Right atrium auricular region (tissue), 2 donors: ENCODE data around the gene IL32. TPM values are rescaled to one million over a fixed set of nuclear protein-coding genes. Genes with fewer than 3 reads are reported as not detected.

Experiments
- DNase-seq: peaks from one replicate; pipeline ENCODE4 v3.0.0-alpha.2; 2019; ENCODE audit warnings: low spot score
- H3K27ac ChIP-seq, 2 donors: fragments of 200-600 bp; sonication (generic); 1 replicate in 1 of 2; 2 replicates in 1 of 2; pipeline ENCODE4 v1.5.1; 2016 to 2019
- H3K27me3 ChIP-seq, 2 donors: fragments of 200-600 bp; sonication (generic); one replicate each; pipeline versions ENCODE4 v1.5.1 to v1.6.0; 2017 to 2019
- H3K36me3 ChIP-seq: fragments of 200-600 bp; sonication (generic); one replicate; pipeline ENCODE4 v1.5.1; 2016
- H3K4me1 ChIP-seq, 2 donors: fragments of 200-600 bp; sonication (generic); one replicate each; pipeline versions ENCODE4 v1.5.1 to v1.6.0; 2017 to 2019
- H3K4me3 ChIP-seq, 2 donors: fragments of 200-600 bp; sonication (generic); 1 replicate in 1 of 2; 2 replicates in 1 of 2; pipeline ENCODE4 v1.5.1; 2017 to 2019; ENCODE audit warnings: mild to moderate bottlenecking in 1 of 2, moderate library complexity in 1 of 2
- H3K9me3 ChIP-seq, 2 donors: fragments of 200-600 bp; sonication (generic); one replicate each; pipeline ENCODE4 v1.5.1; 2019
- CTCF ChIP-seq, 2 donors: fragments of 200-600 bp; sonication (generic); IDR thresholded peaks; one replicate each; pipeline ENCODE4 v1.5.1; 2019; ENCODE audit warnings: antibody characterized with exemption in 2 of 2
- total RNA-seq, 2 donors: library from RNA; depleted of rRNA; stranded (reverse); fragments of >200 nt; gene quantifications; one replicate each; pipeline ENCODE4 v1.1.0, GENCODE V29; 2016

IL32 gene
- total RNA-seq, 2 donors from 2014 or later, result 52.9 to 56.0 TPM

GRCh38 chr16:3118204-3118790 lies 52.9 kb downstream of the IL32 start:
- Histone ChIP-seq H3K36me3 (peaks cover 37% of the 10 kb centered on the region), H3K4me1 (peaks cover 0 to 11% of the 10 kb centered on the region in 2 donors), H3K9me3 (no peaks in the 10 kb centered on the region), H3K27ac (no peak overlapping the region), H3K4me3 (no peak overlapping the region), H3K27me3 (no peaks in the 10 kb centered on the region)
- no peak for DNase-seq
- TF ChIP-seq CTCF (IDR thresholded peaks at IDR 0.05), result no peak

DNA sequence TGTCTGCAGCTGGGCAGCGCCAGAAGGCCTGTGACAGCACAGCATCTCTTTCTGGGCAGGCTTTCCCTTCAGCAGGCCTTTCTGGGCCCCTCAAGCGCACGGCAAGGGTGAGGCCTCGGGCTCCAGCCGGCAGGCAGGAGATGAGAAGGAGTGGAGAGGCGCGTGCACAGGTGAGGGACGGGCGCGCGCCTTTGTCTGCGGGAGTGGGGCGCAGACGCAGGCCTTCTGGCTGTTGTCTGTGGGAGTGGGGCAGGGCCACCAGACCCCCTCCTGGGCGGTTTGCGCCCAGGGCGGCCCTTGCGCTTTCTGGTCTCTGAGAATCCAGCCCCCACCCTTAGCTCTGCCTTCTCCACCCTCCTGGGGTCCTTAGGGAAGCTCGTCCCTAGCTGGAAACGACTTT lies 53.4 kb downstream of the IL32 start:
- H3K4me3 ChIP-seq, result no peak overlapping the region
- H3K27me3 ChIP-seq, result no peaks in the 10 kb centered on the region
- H3K36me3 ChIP-seq, result peaks cover 37% of the 10 kb centered on the region
- no peak for DNase-seq
- H3K4me1 ChIP-seq, result peaks cover 0 to 11% of the 10 kb centered on the region in 2 donors
- H3K27ac ChIP-seq, result no peak overlapping the region
- no peak for TF ChIP-seq CTCF (IDR thresholded peaks at IDR 0.05)
- H3K9me3 ChIP-seq, result no peaks in the 10 kb centered on the region

Other genes starting within 250 kb of the IL32 start
- not detected for gene PRSS21, start 248.4 kb upstream of the IL32 start, total RNA-seq
- under 1 TPM in 1 of 2 donors, not detected in 1; 0.79 TPM for gene ZG16B, start 235.3 kb upstream of the IL32 start, total RNA-seq
- not detected for gene PRSS22, start 207.5 kb upstream of the IL32 start, total RNA-seq
- gene FLYWCH2, start 182.4 kb upstream of the IL32 start, total RNA-seq, result 10 to 100 TPM; 48.2 to 57.9 TPM
- 10 to 100 TPM; 31.5 to 37.8 TPM for gene FLYWCH1, start 153.7 kb upstream of the IL32 start, total RNA-seq
- gene KREMEN2, start 101.4 kb upstream of the IL32 start, total RNA-seq, result not detected
- 1 to 10 TPM; 4.7 to 5.9 TPM for gene PAQR4, start 96.3 kb upstream of the IL32 start, total RNA-seq
- gene PKMYT1, start 85.2 kb upstream of the IL32 start, total RNA-seq, result under 1 TPM; 0.52 to 0.98 TPM
- gene CLDN9, start 52.7 kb upstream of the IL32 start, total RNA-seq, result under 1 TPM in 1 of 2 donors, not detected in 1; 0.39 TPM
- not detected for gene CLDN6, start 47.5 kb upstream of the IL32 start, total RNA-seq
- 100 to 1,000 TPM in 1 of 2 donors, 10 to 100 TPM in 1; 36.8 to 280 TPM for gene TNFRSF12A, start 45.3 kb upstream of the IL32 start, total RNA-seq
- gene HCFC1R1, start 41.7 kb upstream of the IL32 start, total RNA-seq, result 10 to 100 TPM; 22.5 to 33.1 TPM
- gene THOC6, start 41.6 kb upstream of the IL32 start, total RNA-seq, result 10 to 100 TPM in 1 of 2 donors, 1 to 10 TPM in 1; 7.4 to 12.6 TPM
- under 1 TPM in 1 of 2 donors, not detected in 1; 0.28 TPM for gene BICDL2, start 28.7 kb upstream of the IL32 start, total RNA-seq
- gene MMP25, start 19.1 kb upstream of the IL32 start, total RNA-seq, result 1 to 10 TPM in 1 of 2 donors, under 1 TPM in 1; 0.30 to 1.7 TPM
- not detected for gene ZSCAN10, start 33.7 kb downstream of the IL32 start, total RNA-seq
- gene ZNF205, start 46.9 kb downstream of the IL32 start, total RNA-seq, result 10 to 100 TPM; 10.5 to 12.4 TPM
- 1 to 10 TPM; 7.3 to 7.9 TPM for gene ZNF213, start 69.4 kb downstream of the IL32 start, total RNA-seq
- not detected for gene OR1F1, start 122.6 kb downstream of the IL32 start, total RNA-seq
- gene ZNF200, start 169.5 kb downstream of the IL32 start, total RNA-seq, result 1 to 10 TPM; 3.2 to 4.9 TPM
- 1 to 10 TPM in 1 of 2 donors, under 1 TPM in 1; 0.82 to 2.2 TPM for gene MEFV, start 191.0 kb downstream of the IL32 start, total RNA-seq
- gene ZNF263, start 217.9 kb downstream of the IL32 start, total RNA-seq, result 10 to 100 TPM; 11.0 to 18.0 TPM
- gene TIGD7, start 239.8 kb downstream of the IL32 start, total RNA-seq, result 1 to 10 TPM; 5.0 to 5.4 TPM
- gene ZNF75A, start 239.9 kb downstream of the IL32 start, total RNA-seq, result 10 to 100 TPM; 15.5 to 20.1 TPM